SK-N-SH treated with all-trans-retinoic acid at 6 μM for 48 hours (cell line): ENCODE results near the gene PLAU.

Source experiments
- ATAC-seq: fragments of 200-7000 bp; cut with Tn5 transposase; 3 replicates; pipeline ENCODE4 v1.9.1; 2020; ENCODE audit warnings: mild to moderate bottlenecking, moderate library complexity
- ARNTL ChIP-seq: fragments of 450-650 bp; formaldehyde crosslinking; IDR thresholded peaks from 2 replicates; pipeline ENCODE4 v1.5.0; 2020; ENCODE audit warnings: low read depth, mild to moderate bottlenecking, moderate library complexity, borderline replicate concordance
- BACH2 ChIP-seq: fragments of 250-450 bp; sonication (Bioruptor Pico); IDR thresholded peaks from 2 replicates; pipeline ENCODE4 v1.9.0; 2021; ENCODE audit warnings: mild to moderate bottlenecking, borderline replicate concordance
- CREB5 ChIP-seq: fragments of 250-450 bp; sonication (Bioruptor Pico); IDR thresholded peaks from 2 replicates; pipeline ENCODE4 v1.5.1; 2020; ENCODE audit warnings: low read depth, mild to moderate bottlenecking, moderate library complexity
- CSRNP3 ChIP-seq: fragments of 250-450 bp; sonication (Bioruptor Pico); IDR thresholded peaks from 2 replicates; pipeline ENCODE4 v1.5.1; 2021; ENCODE audit warnings: mild to moderate bottlenecking, moderate library complexity
- ESRRG ChIP-seq: fragments of 250-450 bp; sonication (Bioruptor Pico); IDR thresholded peaks from 2 replicates; pipeline ENCODE4 v1.6.1; 2021; ENCODE audit warnings: mild to moderate bottlenecking
- ISL1 ChIP-seq: fragments of 250-450 bp; sonication (Bioruptor Pico); IDR thresholded peaks from 2 replicates; pipeline ENCODE4 v2.1.2; 2022; ENCODE audit warnings: mild to moderate bottlenecking, moderate library complexity
- OSR1 ChIP-seq: fragments of 250-450 bp; sonication (Bioruptor Pico); IDR thresholded peaks from 2 replicates; pipeline ENCODE4 v1.8.0; 2022; ENCODE audit warnings: moderate library complexity, mild to moderate bottlenecking, inconsistent platforms
- PATZ1 ChIP-seq: fragments of 250-450 bp; sonication (Bioruptor Pico); IDR thresholded peaks from 2 replicates; pipeline ENCODE4 v1.8.0; 2020; ENCODE audit warnings: mild to moderate bottlenecking, moderate library complexity, borderline replicate concordance
- PPARA ChIP-seq: fragments of 250-450 bp; sonication (Bioruptor Pico); IDR thresholded peaks from 2 replicates; pipeline ENCODE4 v1.5.0; 2020; ENCODE audit warnings: mild to moderate bottlenecking, borderline replicate concordance
- RARB ChIP-seq: fragments of 250-450 bp; sonication (Bioruptor Pico); IDR thresholded peaks from 2 replicates; pipeline ENCODE4 v1.8.0; 2021; ENCODE audit warnings: mild to moderate bottlenecking, moderate library complexity
- SNAI2 ChIP-seq: fragments of 250-450 bp; sonication (Bioruptor Pico); IDR thresholded peaks from 2 replicates; pipeline ENCODE4 v1.5.0; 2020; ENCODE audit warnings: mild to moderate bottlenecking, moderate library complexity
- TCF4 ChIP-seq: fragments of 250-450 bp; sonication (Bioruptor Pico); IDR thresholded peaks from 2 replicates; pipeline ENCODE4 v1.8.0; 2021; ENCODE audit warnings: mild to moderate bottlenecking, moderate library complexity, borderline replicate concordance
- TOX ChIP-seq: fragments of 250-450 bp; sonication (Bioruptor Pico); IDR thresholded peaks from 2 replicates; pipeline ENCODE4 v1.8.0; 2021; ENCODE audit warnings: mild to moderate bottlenecking, moderate library complexity, borderline replicate concordance
- TSHZ2 ChIP-seq: fragments of 250-450 bp; sonication (Bioruptor Pico); IDR thresholded peaks from 2 replicates; pipeline ENCODE4 v1.5.0; 2020; ENCODE audit warnings: mild to moderate bottlenecking, moderate library complexity
- ZC3H10 ChIP-seq: fragments of 250-450 bp; sonication (Bioruptor Pico); IDR thresholded peaks from 2 replicates; pipeline ENCODE4 v1.5.1; 2021; ENCODE audit warnings: mild to moderate bottlenecking, moderate library complexity
- ZFP30 ChIP-seq: fragments of 450-650 bp; formaldehyde crosslinking; IDR thresholded peaks from 2 replicates; pipeline ENCODE4 v1.5.0; 2022; ENCODE audit warnings: mild to moderate bottlenecking, moderate library complexity
- ZNF565 ChIP-seq: fragments of 450-650 bp; formaldehyde crosslinking; conservative IDR thresholded peaks from 2 replicates; pipeline ENCODE4 v1.5.0; 2020; ENCODE audit warnings: low read depth, mild to moderate bottlenecking, moderate library complexity
- ZNF70 ChIP-seq: fragments of 450-650 bp; formaldehyde crosslinking; IDR thresholded peaks from 2 replicates; pipeline ENCODE4 v1.5.0; 2020; ENCODE audit warnings: mild to moderate bottlenecking, moderate library complexity
- ZNF8 ChIP-seq: fragments of 450-650 bp; formaldehyde crosslinking; IDR thresholded peaks from 2 replicates; pipeline ENCODE4 v1.5.0; 2020; ENCODE audit warnings: mild to moderate bottlenecking, moderate library complexity

Gene PLAU

GRCh38 chr10:73862011-73862410, 48.9 kb upstream of the PLAU start (continued):
- TF ChIP-seq PATZ1 = no peak
- TF ChIP-seq TCF4 (CRISPR knock-in tag) = no peak
- no peak for TF ChIP-seq ZNF8
- TF ChIP-seq ISL1 (CRISPR knock-in tag) = no peak
- no peak for TF ChIP-seq PPARA (CRISPR knock-in tag)

- peak; percentile 24; the same call in 2 of the 3 replicates for ATAC-seq
- TF ChIP-seq ZC3H10 (CRISPR knock-in tag) = no peak
- TF ChIP-seq ISL1 (CRISPR knock-in tag) = no peak
- no peak for TF ChIP-seq RARB (CRISPR knock-in tag)
- TF ChIP-seq SNAI2 = no peak
- no peak for TF ChIP-seq TOX (CRISPR knock-in tag)
These were observed 47.7 kb upstream of the PLAU start for GRCh38 chr10:73863039-73863817.

GRCh38 chr10:73864229-73864628, 46.7 kb upstream of the PLAU start:
- TF ChIP-seq ZNF70 (CRISPR knock-in tag) = no peak
- TF ChIP-seq BACH2 (CRISPR knock-in tag) = no peak
- no peak for TF ChIP-seq ESRRG (CRISPR knock-in tag)
- TF ChIP-seq CREB5 = no peak
- no peak for TF ChIP-seq PATZ1
- TF ChIP-seq ZNF8 = no peak
- no peak for TF ChIP-seq ISL1 (CRISPR knock-in tag)
- no peak for TF ChIP-seq ZC3H10 (CRISPR knock-in tag)
- no peak for TF ChIP-seq OSR1
- TF ChIP-seq TCF4 (CRISPR knock-in tag) = no peak
- TF ChIP-seq CSRNP3 (CRISPR knock-in tag) = no peak
- TF ChIP-seq SNAI2 = no peak
- no peak for TF ChIP-seq ARNTL (CRISPR knock-in tag)
- ATAC-seq = no peak

GRCh38 chr10:73865107-73865458, 45.8 kb upstream of the PLAU start:
- TF ChIP-seq PPARA (CRISPR knock-in tag) = no peak
- no peak for TF ChIP-seq ZNF70 (CRISPR knock-in tag)
- no peak for TF ChIP-seq ZC3H10 (CRISPR knock-in tag)
- TF ChIP-seq ZNF565 (CRISPR knock-in tag) = no peak
- no peak for TF ChIP-seq TSHZ2 (CRISPR knock-in tag)
- no peak for TF ChIP-seq CSRNP3 (CRISPR knock-in tag)
- TF ChIP-seq ZFP30 (CRISPR knock-in tag) = no peak
- no peak for TF ChIP-seq ISL1 (CRISPR knock-in tag)
- TF ChIP-seq ARNTL (CRISPR knock-in tag) = no peak
- TF ChIP-seq BACH2 (CRISPR knock-in tag) = no peak
- TF ChIP-seq RARB (CRISPR knock-in tag) = no peak
- no peak for TF ChIP-seq ZNF8
- no peak for ATAC-seq
